Tibial artery (tissue), 4 donors: ENCODE measurements around the gene CORO7.

ENCODE experiments used
- DNase-seq, 2 donors: peaks; one replicate each; pipeline ENCODE4 v3.0.0-alpha.2; 2019
- H3K27ac ChIP-seq, 2 donors: fragments of 200-600 bp; sonication (generic) in 1 of 2; 1 replicate in 1 of 2; 2 replicates in 1 of 2; pipeline ENCODE4 v1.5.1; 2018 to 2019; ENCODE audit warnings: mild to moderate bottlenecking in 1 of 2
- H3K27me3 ChIP-seq, 2 donors: fragments of 200-600 bp; sonication (generic) in 1 of 2; one replicate each; pipeline versions ENCODE4 v1.5.1 to v1.6.0; 2016 to 2019
- H3K36me3 ChIP-seq, 3 donors: fragments of 200-600 bp; sonication (generic) in 2 of 3; one replicate each; pipeline ENCODE4 v1.5.1; 2016 to 2019; ENCODE audit warnings: mild to moderate bottlenecking in 2 of 3
- H3K4me1 ChIP-seq, 4 donors: fragments of 200-600 bp; sonication (generic) in 2 of 4; 1 replicate in 3 of 4; 2 replicates in 1 of 4; pipeline ENCODE4 v1.5.1; 2016 to 2019
- H3K4me3 ChIP-seq, 2 donors: fragments of 200-600 bp; sonication (generic) in 1 of 2; 1 replicate in 1 of 2; 2 replicates in 1 of 2; pipeline ENCODE4 v1.5.1; 2018 to 2019; ENCODE audit warnings: mild to moderate bottlenecking in 2 of 2
- H3K9me3 ChIP-seq, 3 donors: fragments of 200-600 bp; sonication (generic) in 1 of 3; one replicate each; pipeline ENCODE4 v1.5.1; 2016 to 2019
- intact Hi-C: fragments of 100-400 bp; cut with DNase I; formaldehyde crosslinking; loops from one replicate; pipeline ENCODE4 v1.15.0; 2023; ENCODE audit warnings: low total_unique reads
- TF ChIP-seq, protein P1 (sequence below), 2 experiments: fragments of 200-600 bp in 1 of 2; fragments of 450-650 bp in 1 of 2; IDR thresholded peaks; one replicate each; pipeline ENCODE4 v1.5.1; 2017 to 2019; ENCODE audit warnings: antibody characterized with exemption in 2 of 2, mild to moderate bottlenecking in 1 of 2, moderate library complexity in 1 of 2

The CORO7 gene

DNA sequence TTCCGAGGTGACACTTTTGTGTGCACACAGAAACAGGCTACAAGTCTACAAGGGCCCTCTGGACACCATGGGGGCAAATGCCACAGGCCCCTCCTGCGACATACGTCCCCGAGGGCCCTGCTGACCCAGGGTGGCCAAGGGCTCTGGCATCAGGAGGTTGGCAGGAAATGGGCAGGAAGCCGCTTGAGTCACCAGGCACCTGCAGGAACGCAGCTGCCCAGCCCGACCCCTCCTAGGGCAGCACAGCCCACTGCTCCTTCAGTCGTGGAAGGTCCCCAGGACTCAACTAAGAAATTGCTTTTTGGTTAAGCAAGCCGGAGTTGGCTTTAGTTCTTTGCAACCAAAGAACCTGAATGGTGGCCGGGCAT is 8.1 kb downstream of the CORO7 start:
- Histone ChIP-seq H3K27ac (no peak overlapping the region), H3K4me1 (peaks cover 0 to 10% (median 2%) of the 10 kb centered on the region in 4 donors), H3K4me3 (no peak overlapping the region), H3K9me3 (no peaks in the 10 kb centered on the region), H3K27me3 (no peaks in the 10 kb centered on the region), H3K36me3 (peaks cover 4 to 70% (median 52%) of the 10 kb centered on the region in 3 donors)
- TF ChIP-seq, protein P1, sequence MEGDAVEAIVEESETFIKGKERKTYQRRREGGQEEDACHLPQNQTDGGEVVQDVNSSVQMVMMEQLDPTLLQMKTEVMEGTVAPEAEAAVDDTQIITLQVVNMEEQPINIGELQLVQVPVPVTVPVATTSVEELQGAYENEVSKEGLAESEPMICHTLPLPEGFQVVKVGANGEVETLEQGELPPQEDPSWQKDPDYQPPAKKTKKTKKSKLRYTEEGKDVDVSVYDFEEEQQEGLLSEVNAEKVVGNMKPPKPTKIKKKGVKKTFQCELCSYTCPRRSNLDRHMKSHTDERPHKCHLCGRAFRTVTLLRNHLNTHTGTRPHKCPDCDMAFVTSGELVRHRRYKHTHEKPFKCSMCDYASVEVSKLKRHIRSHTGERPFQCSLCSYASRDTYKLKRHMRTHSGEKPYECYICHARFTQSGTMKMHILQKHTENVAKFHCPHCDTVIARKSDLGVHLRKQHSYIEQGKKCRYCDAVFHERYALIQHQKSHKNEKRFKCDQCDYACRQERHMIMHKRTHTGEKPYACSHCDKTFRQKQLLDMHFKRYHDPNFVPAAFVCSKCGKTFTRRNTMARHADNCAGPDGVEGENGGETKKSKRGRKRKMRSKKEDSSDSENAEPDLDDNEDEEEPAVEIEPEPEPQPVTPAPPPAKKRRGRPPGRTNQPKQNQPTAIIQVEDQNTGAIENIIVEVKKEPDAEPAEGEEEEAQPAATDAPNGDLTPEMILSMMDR (IDR thresholded peaks at IDR 0.05) = no peak
- DNase-seq = peak in 1 of 2 donors; percentile 50
- intact Hi-C loops = loop anchor here (10.0 kb wide), 1 partner anchor 144 kb away; no protein-coding TSS in a partner anchor

DNA sequence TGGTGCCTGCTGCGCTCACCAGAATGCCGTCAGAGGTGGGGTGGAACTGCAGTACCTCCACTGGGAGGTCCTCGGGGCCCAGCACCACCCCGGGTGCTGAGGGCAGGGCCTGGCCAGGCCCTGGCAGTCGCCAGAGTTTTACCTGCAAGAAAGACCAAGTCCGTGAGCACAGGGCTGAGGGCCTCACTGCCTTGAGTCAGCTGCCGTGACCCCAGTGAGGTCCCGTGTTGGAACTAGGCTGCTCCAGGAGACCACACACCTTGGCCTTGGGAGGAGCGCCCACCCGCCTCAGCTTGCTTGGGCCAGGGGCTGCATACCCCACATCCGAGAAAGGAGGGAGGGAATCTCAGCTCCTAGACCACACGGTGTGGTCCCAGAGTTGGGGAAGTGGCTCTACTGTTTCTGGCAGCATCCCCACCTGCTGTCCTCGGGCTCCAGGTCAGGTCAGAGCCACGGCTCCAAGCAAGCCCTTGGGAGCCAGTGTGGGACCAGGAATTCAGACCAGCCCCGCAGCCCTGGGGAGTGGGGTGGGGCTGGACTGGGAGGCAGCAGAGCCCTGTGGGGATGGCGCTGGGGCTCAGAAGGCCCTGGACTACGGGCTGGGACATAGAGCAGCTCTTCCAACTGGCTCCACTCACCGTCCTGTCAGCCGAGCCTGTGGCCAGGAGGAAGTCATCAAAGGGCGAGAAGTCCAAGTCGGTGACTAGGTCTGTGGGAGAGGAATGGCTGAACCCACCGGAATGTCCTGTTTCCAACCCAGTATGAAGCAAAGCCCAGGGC is 8.7 kb downstream of the CORO7 start:
- Histone ChIP-seq H3K4me3 (no peak overlapping the region), H3K27me3 (no peaks in the 10 kb centered on the region), H3K4me1 (peaks cover 0 to 11% (median 2%) of the 10 kb centered on the region in 4 donors), H3K36me3 (peaks cover 4 to 76% (median 56%) of the 10 kb centered on the region in 3 donors), H3K27ac (no peak overlapping the region), H3K9me3 (no peaks in the 10 kb centered on the region)
- TF ChIP-seq, protein P1 (IDR thresholded peaks at IDR 0.05) = no peak
- DNase-seq = peak in 1 of 2 donors; percentile 62
- intact Hi-C loops = loop anchor here (10.0 kb wide), 1 partner anchor 143 kb away; no protein-coding TSS in a partner anchor

DNA sequence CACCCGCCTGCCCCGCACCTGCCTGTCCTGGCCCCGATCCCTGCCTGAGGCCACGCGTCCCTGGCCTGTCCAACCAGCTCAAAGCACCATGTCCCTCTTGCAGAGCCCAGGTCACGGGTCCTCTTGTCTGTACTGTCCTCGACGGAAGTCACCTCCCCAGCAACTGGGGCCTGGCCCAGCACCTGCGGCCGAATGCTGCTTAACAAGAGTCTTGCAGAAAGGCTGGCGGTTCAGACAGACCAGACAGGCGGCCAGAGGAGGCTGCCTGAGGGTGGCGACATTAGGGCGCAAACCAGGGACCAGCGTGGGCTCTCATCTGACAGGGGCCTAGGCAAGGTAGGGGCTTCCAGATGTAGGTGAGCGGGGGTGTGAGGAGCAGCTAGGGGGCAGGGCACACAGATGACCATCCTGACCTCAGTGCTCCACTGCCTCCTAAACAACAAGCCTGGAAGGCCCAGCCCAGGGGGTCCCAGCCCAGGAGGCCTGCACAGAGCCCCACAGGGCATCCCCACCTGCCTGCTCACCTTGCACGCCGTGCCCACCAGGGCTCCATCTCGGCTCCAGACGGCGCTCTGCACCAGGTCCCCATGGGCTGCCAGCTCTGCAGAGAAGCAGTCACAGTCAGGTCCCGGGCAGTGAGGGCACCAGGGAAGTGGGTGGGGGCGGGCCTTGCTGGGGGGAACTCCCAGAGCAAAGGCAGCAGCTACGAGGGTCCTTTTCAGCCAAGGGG is 11.3 kb downstream of the CORO7 start:
- TF ChIP-seq, protein P1 (IDR thresholded peaks at IDR 0.05) = no peak
- Histone ChIP-seq H3K4me1 (peaks cover 0 to 8% (median 5%) of the 10 kb centered on the region in 4 donors), H3K27ac (no peak overlapping the region), H3K9me3 (no peaks in the 10 kb centered on the region), H3K4me3 (no peak overlapping the region), H3K36me3 (peaks cover 4 to 78% (median 49%) of the 10 kb centered on the region in 3 donors), H3K27me3 (no peaks in the 10 kb centered on the region)
- no peak for DNase-seq
- intact Hi-C loops = loop anchor here (10.0 kb wide), 1 partner anchor 140 kb away; no protein-coding TSS in a partner anchor

DNA sequence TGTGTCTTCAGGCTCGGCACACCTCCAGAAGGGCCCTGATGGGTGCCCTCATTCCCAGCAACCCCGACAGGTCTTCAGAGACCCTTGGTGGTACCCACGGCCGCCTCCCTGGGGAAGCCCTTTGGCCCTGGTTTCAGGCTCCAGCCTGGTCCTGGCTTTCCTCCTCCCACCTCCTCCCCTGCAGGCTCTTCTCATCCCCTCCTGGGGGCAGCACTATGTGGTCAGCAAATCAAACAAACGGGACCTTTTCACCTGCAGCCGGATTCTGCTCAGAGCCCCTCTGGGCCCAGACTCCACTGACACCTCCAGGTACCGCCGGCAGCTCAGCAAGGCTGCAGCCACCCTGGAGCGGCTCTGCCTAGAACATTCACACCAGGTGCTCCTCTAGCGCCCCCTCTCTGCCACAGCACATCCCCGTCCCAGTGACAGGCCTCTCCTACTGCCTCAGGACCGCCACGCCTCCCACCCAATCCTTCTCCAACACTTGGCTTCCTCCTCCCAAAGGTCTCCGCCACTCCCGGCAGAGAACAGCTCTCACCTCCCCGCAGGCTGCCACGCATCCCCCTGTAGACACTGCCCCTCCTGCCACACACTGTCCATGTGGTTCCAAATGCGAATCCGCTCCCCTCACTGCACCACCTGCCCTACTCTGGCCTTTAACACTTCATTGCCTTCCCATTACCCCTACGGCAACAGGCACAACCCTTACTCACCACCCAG is 12.0 kb downstream of the CORO7 start:
- TF ChIP-seq, protein P1 (IDR thresholded peaks at IDR 0.05) = peak; percentile 34 to 40
- DNase-seq = no peak
- intact Hi-C loops = loop anchor here (10.0 kb wide), 1 partner anchor 140 kb away; no protein-coding TSS in a partner anchor
- Histone ChIP-seq H3K36me3 (peaks cover 4 to 71% (median 49%) of the 10 kb centered on the region in 3 donors), H3K4me3 (no peak overlapping the region), H3K27ac (no peak overlapping the region), H3K9me3 (no peaks in the 10 kb centered on the region), H3K27me3 (no peaks in the 10 kb centered on the region), H3K4me1 (peaks cover 0 to 8% (median 5%) of the 10 kb centered on the region in 4 donors)
